ENCODE measurements around the gene FBN3.
"Not testable (repeated sequence)": the region's sequence is repeated elsewhere in the genome, so short reads cannot be mapped to it uniquely, and the experiment has no call there.

FBN3 gene

GRCh38 chr19:8149261-8150094 is at the start of gene FBN3:
Gene FBN3 (minus strand): TSS chr19:8149592. CDS start chr19:8147480, 2,112 bp downstream.
- DNase-seq, result no peak

GRCh38 chr19:8196271-8196927 is 47.0 kb upstream of the FBN3 start:
- DNase-seq, result no peak

GRCh38 chr19:8194528-8195267 is 45.3 kb upstream of the FBN3 start:
- DNase-seq, result peak; percentile 70

GRCh38 chr19:8192221-8192820 is 42.9 kb upstream of the FBN3 start:
- DNase-seq, result no peak

- DNase-seq, result no peak
Measured at GRCh38 chr19:8185343-8186068, 36.1 kb upstream of the FBN3 start.

GRCh38 chr19:8184274-8184673 is 34.9 kb upstream of the FBN3 start:
- DNase-seq, result no peak

- DNase-seq, result no peak
Measured at GRCh38 chr19:8180018-8180417, 30.6 kb upstream of the FBN3 start.

GRCh38 chr19:8174706-8175105 is 25.3 kb upstream of the FBN3 start:
- no peak for DNase-seq

GRCh38 chr19:8168537-8168936 is 19.1 kb upstream of the FBN3 start:
- no peak for DNase-seq

GRCh38 chr19:8167985-8168384 is 18.6 kb upstream of the FBN3 start:
- DNase-seq, result no peak

GRCh38 chr19:8163759-8164158 is 14.4 kb upstream of the FBN3 start:
- no peak for DNase-seq

- no peak for DNase-seq
Measured at GRCh38 chr19:8161135-8161646, 11.8 kb upstream of the FBN3 start.

- not testable (repeated sequence) for DNase-seq
Measured at GRCh38 chr19:8159322-8159721, 9.9 kb upstream of the FBN3 start.

- DNase-seq, result peak; percentile 58
Measured at GRCh38 chr19:8158411-8159074, 9.2 kb upstream of the FBN3 start.

GRCh38 chr19:8155318-8155717 is 5.9 kb upstream of the FBN3 start:
- no peak for DNase-seq

GRCh38 chr19:8154014-8154413 is 4.6 kb upstream of the FBN3 start:
- DNase-seq, result peak; percentile 28

GRCh38 chr19:8151767-8152035 is 2.3 kb upstream of the FBN3 start:
- DNase-seq, result no peak

GRCh38 chr19:8150998-8151766 is 1.8 kb upstream of the FBN3 start:
- no peak for DNase-seq

GRCh38 chr19:8150178-8150865 is 930 bp upstream of the FBN3 start:
- no peak for DNase-seq
